KMS-11 (cell line): Measurements from ENCODE around the gene ETS2.

Experiments used
- H2AFZ ChIP-seq: fragments of 200-600 bp; sonication (generic); 2 replicates; pipeline ENCODE4 v1.6.1; 2016; ENCODE audit warnings: antibody characterized with exemption, mixed run types, low read depth
- H3K27ac ChIP-seq: fragments of 200-600 bp; sonication (generic); 2 replicates; pipeline ENCODE4 v1.6.1; 2016; ENCODE audit warnings: mild to moderate bottlenecking, mixed run types
- H3K27me3 ChIP-seq: fragments of 200-600 bp; sonication (generic); 2 replicates; pipeline ENCODE4 v1.6.1; 2017; ENCODE audit warnings: mild to moderate bottlenecking, low read depth, mixed run types, moderate library complexity; ENCODE audit not compliant: insufficient read depth
- H3K36me3 ChIP-seq: fragments of 200-600 bp; sonication (generic); 2 replicates; pipeline ENCODE4 v1.6.1; 2017; ENCODE audit warnings: mild to moderate bottlenecking, mixed run types; ENCODE audit not compliant: insufficient read depth
- H3K4me1 ChIP-seq: fragments of 200-600 bp; sonication (generic); 2 replicates; pipeline ENCODE4 v1.6.1; 2016; ENCODE audit warnings: mild to moderate bottlenecking, low read depth, mixed run types; ENCODE audit not compliant: poor library complexity, severe bottlenecking
- H3K4me2 ChIP-seq: fragments of 200-600 bp; sonication (generic); 2 replicates; pipeline ENCODE4 v1.7.0; 2016; ENCODE audit warnings: mild to moderate bottlenecking, mixed run types
- H3K4me3 ChIP-seq: fragments of 200-600 bp; sonication (generic); IDR thresholded peaks from 2 replicates; pipeline ENCODE4 v1.6.1; 2017; ENCODE audit warnings: low read depth, low read length, mixed read lengths; ENCODE audit not compliant: insufficient read depth
- H3K79me2 ChIP-seq: fragments of 200-600 bp; sonication (generic); 2 replicates; pipeline ENCODE4 v1.6.1; 2016; ENCODE audit warnings: low read depth, mixed run types; ENCODE audit not compliant: insufficient read depth
- H3K9ac ChIP-seq: fragments of 200-600 bp; sonication (generic); 2 replicates; pipeline ENCODE4 v1.6.1; 2016; ENCODE audit warnings: mild to moderate bottlenecking, mixed run types
- H4K20me1 ChIP-seq: fragments of 200-600 bp; sonication (generic); 2 replicates; pipeline ENCODE4 v1.6.1; 2016; ENCODE audit warnings: mild to moderate bottlenecking, mixed run types; ENCODE audit not compliant: insufficient read depth
- TF ChIP-seq, protein P1 (sequence below): fragments of 200-600 bp; sonication (generic); conservative IDR thresholded peaks from 2 replicates; pipeline ENCODE4 v1.6.1; 2017; ENCODE audit warnings: low read depth, mild to moderate bottlenecking, antibody characterized with exemption, low read length, moderate library complexity, mixed read lengths

Gene ETS2

DNA sequence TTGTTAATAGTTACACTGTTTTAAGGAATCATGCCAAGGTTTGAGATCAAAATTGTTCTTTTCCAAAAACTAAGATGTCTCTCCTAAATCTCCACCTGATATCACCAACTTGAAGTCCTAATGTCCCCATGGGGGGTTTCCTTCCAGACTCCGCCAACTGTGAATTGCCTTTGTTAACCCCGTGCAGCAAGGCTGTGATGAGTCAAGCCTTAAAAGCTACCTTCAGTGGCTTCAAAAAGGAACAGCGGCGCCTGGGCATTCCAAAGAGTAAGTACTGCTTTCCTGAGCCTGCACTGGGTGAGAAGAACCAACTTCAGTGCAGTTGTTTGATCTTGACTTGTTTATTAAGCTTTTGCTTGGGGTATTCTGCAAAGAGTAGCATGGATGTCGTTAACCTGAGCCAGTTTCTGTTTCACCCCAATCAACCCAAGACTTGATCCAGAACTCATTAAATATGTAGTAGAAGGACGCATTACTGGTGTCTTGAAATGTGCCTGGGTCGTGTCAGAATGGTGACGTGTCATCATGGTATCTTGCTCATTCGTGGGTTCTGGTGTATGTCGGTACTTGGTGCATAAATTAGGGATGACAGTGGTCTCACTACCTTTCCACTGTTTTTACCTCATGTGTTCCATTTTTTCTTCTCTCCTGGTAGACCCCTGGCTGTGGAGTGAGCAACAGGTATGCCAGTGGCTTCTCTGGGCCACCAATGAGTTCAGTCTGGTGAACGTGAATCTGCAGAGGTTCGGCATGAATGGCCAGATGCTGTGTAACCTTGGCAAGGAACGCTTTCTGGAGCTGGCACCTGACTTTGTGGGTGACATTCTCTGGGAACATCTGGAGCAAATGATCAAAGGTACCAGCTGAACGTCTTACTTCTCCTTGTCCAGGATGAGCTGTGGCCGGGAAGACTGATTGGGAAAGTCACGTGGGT is 8.7 kb downstream of the ETS2 start:
- Histone ChIP-seq H3K4me2 (no peak overlapping the region), H3K4me3 (no peak overlapping the region), H3K27me3 (no peaks in the 10 kb centered on the region), H3K9ac (no peak overlapping the region), H4K20me1 (no peaks in the 10 kb centered on the region), H3K27ac (no peak overlapping the region), H2AFZ (no peak overlapping the region), H3K4me1 (no peaks in the 10 kb centered on the region), H3K79me2 (no peaks in the 10 kb centered on the region), H3K36me3 (peaks cover 5% of the 10 kb centered on the region; the same call in 1 of the 2 replicates)
- TF ChIP-seq, protein P1, sequence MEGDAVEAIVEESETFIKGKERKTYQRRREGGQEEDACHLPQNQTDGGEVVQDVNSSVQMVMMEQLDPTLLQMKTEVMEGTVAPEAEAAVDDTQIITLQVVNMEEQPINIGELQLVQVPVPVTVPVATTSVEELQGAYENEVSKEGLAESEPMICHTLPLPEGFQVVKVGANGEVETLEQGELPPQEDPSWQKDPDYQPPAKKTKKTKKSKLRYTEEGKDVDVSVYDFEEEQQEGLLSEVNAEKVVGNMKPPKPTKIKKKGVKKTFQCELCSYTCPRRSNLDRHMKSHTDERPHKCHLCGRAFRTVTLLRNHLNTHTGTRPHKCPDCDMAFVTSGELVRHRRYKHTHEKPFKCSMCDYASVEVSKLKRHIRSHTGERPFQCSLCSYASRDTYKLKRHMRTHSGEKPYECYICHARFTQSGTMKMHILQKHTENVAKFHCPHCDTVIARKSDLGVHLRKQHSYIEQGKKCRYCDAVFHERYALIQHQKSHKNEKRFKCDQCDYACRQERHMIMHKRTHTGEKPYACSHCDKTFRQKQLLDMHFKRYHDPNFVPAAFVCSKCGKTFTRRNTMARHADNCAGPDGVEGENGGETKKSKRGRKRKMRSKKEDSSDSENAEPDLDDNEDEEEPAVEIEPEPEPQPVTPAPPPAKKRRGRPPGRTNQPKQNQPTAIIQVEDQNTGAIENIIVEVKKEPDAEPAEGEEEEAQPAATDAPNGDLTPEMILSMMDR = no peak

DNA sequence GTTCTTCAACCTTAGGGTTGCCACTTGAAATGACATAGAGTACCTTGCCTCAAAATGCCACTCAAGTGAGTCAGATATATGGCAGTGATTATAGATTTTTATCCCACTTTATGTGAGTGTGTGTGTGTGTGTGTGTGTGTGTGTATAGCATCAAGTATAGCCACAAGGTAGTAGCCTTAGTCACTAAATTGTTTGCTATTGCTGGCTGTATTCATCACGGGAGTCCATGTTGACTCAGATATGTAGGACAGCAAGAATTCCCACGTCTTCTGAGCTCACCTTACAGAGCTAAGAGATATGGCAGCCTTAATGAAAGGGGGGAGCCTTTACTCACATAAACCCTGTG is 9.3 kb downstream of the ETS2 start:
- Histone ChIP-seq H3K36me3 (peaks cover 5% of the 10 kb centered on the region; the same call in 1 of the 2 replicates), H3K9ac (no peak overlapping the region), H3K27me3 (no peaks in the 10 kb centered on the region), H3K4me2 (no peak overlapping the region), H3K27ac (no peak overlapping the region), H3K4me3 (no peak overlapping the region), H2AFZ (no peak overlapping the region), H3K4me1 (no peaks in the 10 kb centered on the region), H3K79me2 (no peaks in the 10 kb centered on the region), H4K20me1 (no peaks in the 10 kb centered on the region)
- TF ChIP-seq, protein P1 = no peak

DNA sequence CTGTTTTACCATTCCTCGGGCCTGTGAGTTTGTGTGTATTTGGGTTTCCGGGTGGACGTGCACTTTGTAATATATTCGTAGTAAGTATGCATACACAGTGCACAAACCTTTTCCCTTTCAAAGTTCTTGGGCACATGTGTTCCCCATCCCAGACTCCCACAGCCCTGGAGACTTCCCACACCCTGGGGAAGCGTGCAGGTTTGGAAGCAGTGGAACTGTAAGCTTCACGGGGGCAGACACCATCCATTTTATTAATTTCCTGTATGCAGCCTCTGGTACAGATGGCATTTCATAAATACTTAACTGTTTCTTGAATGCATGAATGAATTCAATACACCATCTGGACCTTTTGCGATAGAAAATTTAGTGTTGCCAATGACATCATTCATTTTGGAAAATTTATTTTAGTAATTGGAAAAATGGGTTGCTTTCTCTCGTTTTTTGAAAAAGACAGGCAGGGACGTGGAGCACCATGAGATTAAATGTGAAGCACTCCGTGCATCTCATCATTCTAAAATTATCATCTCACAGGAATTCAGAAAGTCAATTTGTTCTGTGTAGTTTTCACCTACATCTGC is 10.8 kb downstream of the ETS2 start:
- Histone ChIP-seq H3K4me3 (no peak overlapping the region), H3K4me2 (no peak overlapping the region), H3K27ac (no peak overlapping the region), H3K36me3 (peaks cover 5% of the 10 kb centered on the region; the same call in 1 of the 2 replicates), H4K20me1 (no peaks in the 10 kb centered on the region), H3K27me3 (no peaks in the 10 kb centered on the region), H2AFZ (no peak overlapping the region), H3K79me2 (no peaks in the 10 kb centered on the region), H3K4me1 (no peaks in the 10 kb centered on the region), H3K9ac (no peak overlapping the region)
- TF ChIP-seq, protein P1 = no peak

DNA sequence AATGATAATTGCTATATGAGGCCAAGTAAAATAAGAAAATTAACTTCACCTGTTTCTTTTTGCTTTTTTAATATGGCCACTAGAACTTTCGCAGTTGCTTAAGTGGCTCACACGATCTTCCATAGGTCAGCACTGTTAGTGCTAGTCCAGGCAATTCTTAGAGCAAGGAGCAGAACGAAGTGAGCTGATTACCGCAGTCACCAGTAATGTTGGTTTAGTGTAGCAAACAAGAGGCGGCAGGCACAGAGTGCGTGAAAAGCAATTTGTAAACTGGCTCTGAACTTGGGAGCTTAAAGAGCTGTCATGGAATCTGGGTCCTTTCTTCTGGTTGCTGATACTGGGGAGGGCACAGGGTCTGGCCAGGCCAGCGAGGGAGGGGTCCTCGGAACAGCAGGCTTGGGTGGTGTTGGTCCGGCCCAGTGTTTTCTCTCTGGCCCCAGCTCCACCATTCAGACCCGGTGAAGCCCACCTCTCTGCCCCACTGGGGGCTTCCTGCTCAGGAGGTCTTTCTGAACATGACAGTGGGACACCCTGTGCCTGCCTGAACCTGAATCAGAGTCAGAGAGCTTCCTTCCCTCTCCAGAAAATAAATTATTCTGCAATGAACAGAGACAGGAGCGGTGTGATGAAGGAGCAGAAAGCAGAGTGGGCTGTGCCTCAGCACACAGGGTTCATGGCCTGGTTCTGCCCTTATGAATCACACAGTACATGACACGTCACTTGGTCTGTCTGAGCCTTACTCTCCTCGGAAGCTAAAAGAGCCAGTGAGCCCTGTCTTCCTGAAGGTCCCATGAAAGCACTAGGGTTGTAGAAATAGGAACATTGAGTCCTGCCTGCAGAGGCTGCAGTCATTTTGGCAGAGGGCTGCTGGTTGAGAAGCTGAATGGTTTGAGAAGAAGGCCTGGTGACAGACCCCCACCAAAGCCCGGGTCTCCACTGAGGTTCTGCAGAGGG is 11.9 kb downstream of the ETS2 start:
- Histone ChIP-seq H3K79me2 (no peaks in the 10 kb centered on the region), H4K20me1 (no peaks in the 10 kb centered on the region), H3K27ac (no peak overlapping the region), H2AFZ (no peak overlapping the region), H3K4me2 (no peak overlapping the region), H3K4me3 (no peak overlapping the region), H3K36me3 (peaks cover 5% of the 10 kb centered on the region; the same call in 1 of the 2 replicates), H3K27me3 (no peaks in the 10 kb centered on the region), H3K9ac (no peak overlapping the region), H3K4me1 (no peaks in the 10 kb centered on the region)
- TF ChIP-seq, protein P1 = no peak
